ENCODE measurements around the gene ZNF385B. TPM values are rescaled to one million over a fixed set of nuclear protein-coding genes. Genes with fewer than 3 reads are reported as not detected.

The ZNF385B gene
- total RNA-seq, 1 experiment from 2014 or later, result not detected

Other genes with a start within 250 kb of the ZNF385B start
- 24.3 and 28.0 TPM in 2 replicates for gene CWC22, start 145.7 kb upstream of the ZNF385B start, total RNA-seq (2014; rRNA removed; shearing (Covaris generic))